ENCODE results near the gene BCAN.

BCAN gene

GRCh38 chr1:156596426-156596825 is 45.5 kb upstream of the BCAN start:
- TF ChIP-seq CTCF (IDR thresholded peaks at IDR 0.05; ENCODE audit: borderline replicate concordance, insufficient read depth, low read depth, low read length) = no peak

GRCh38 chr1:156598125-156598524 is 43.8 kb upstream of the BCAN start:
- no peak overlapping the region for H3K4me3 ChIP-seq (ENCODE audit: low read depth, low read length)
- TF ChIP-seq CTCF (IDR thresholded peaks at IDR 0.05; ENCODE audit: borderline replicate concordance, insufficient read depth, low read depth, low read length) = no peak

More at GRCh38 chr1:156596426-156596825, 45.5 kb upstream of the BCAN start:
- no peak overlapping the region for H3K4me3 ChIP-seq (ENCODE audit: low read depth, low read length)

GRCh38 chr1:156598731-156599432 is 43.0 kb upstream of the BCAN start:
- TF ChIP-seq CTCF (IDR thresholded peaks at IDR 0.05; ENCODE audit: borderline replicate concordance, insufficient read depth, low read depth, low read length) = no peak
- no peak overlapping the region for H3K4me3 ChIP-seq (ENCODE audit: low read depth, low read length)

GRCh38 chr1:156599811-156600210 is 42.1 kb upstream of the BCAN start:
- peak; percentile 14; the same call in 1 of the 2 replicates for TF ChIP-seq CTCF (IDR thresholded peaks at IDR 0.05; ENCODE audit: borderline replicate concordance, insufficient read depth, low read depth, low read length)
- H3K4me3 ChIP-seq (ENCODE audit: low read depth, low read length) = peak overlapping the region; percentile 67

- TF ChIP-seq CTCF (IDR thresholded peaks at IDR 0.05; ENCODE audit: borderline replicate concordance, insufficient read depth, low read depth, low read length) = no peak
- H3K4me3 ChIP-seq (ENCODE audit: low read depth, low read length) = peak overlapping the region; percentile 67
Measured at GRCh38 chr1:156600733-156601121, 41.2 kb upstream of the BCAN start.

- no peak for TF ChIP-seq CTCF (IDR thresholded peaks at IDR 0.05; ENCODE audit: borderline replicate concordance, insufficient read depth, low read depth, low read length)
- H3K4me3 ChIP-seq (ENCODE audit: low read depth, low read length) = peak within 1 kb of the TSS; percentile 67
Measured at GRCh38 chr1:156601122-156601830, 40.6 kb upstream of the BCAN start, which contains the start of gene GPATCH4. Gene GPATCH4, minus strand, starts transcription at chr1:156601479.

- no peak for TF ChIP-seq CTCF (IDR thresholded peaks at IDR 0.05; ENCODE audit: borderline replicate concordance, insufficient read depth, low read depth, low read length)
- peak overlapping the region; percentile 67 for H3K4me3 ChIP-seq (ENCODE audit: low read depth, low read length)
Measured at GRCh38 chr1:156601892-156602291, 40.0 kb upstream of the BCAN start.

Measured in GM12875 (cell line).